GM23248 (cell line): Measurements from ENCODE around the gene RIPOR3. TPM values are rescaled to one million over a fixed set of nuclear protein-coding genes. Genes with fewer than 3 reads are reported as not detected.
"Not testable (repeated sequence)": the region's sequence is repeated elsewhere in the genome, so short reads cannot be mapped to it uniquely, and the experiment has no call there.

ENCODE experiments used
- DNase-seq: peaks from one replicate; pipeline ENCODE4 v3.0.0-alpha.2; 2015
- H2AFZ ChIP-seq: fragments of 200-600 bp; sonication (generic); 2 replicates; pipeline ENCODE4 v1.6.1; 2016; ENCODE audit warnings: antibody characterized with exemption
- H3F3A ChIP-seq: fragments of 200-600 bp; sonication (generic); 2 replicates; pipeline ENCODE4 v1.6.1; 2016; ENCODE audit warnings: mild to moderate bottlenecking, antibody characterized with exemption, mixed run types; ENCODE audit not compliant: insufficient read depth
- H3K27ac ChIP-seq: fragments of 200-600 bp; sonication (generic); 2 replicates; pipeline ENCODE4 v1.5.1; 2016; ENCODE audit warnings: mild to moderate bottlenecking
- H3K27me3 ChIP-seq: fragments of 200-600 bp; sonication (generic); replicated peaks from 2 replicates; pipeline ENCODE4 v1.6.1; 2016; ENCODE audit warnings: mild to moderate bottlenecking; ENCODE audit not compliant: insufficient read depth
- H3K36me3 ChIP-seq: fragments of 200-600 bp; sonication (generic); 2 replicates; pipeline ENCODE4 v1.6.1; 2016; ENCODE audit warnings: low read depth, mild to moderate bottlenecking
- H3K4me1 ChIP-seq: fragments of 200-600 bp; sonication (generic); 2 replicates; pipeline ENCODE4 v1.6.1; 2016; ENCODE audit warnings: mild to moderate bottlenecking; ENCODE audit not compliant: insufficient read depth
- H3K4me2 ChIP-seq: fragments of 200-600 bp; sonication (generic); one replicate; pipeline ENCODE4 v1.6.1; 2016; ENCODE audit warnings: mild to moderate bottlenecking; ENCODE audit not compliant: unreplicated experiment
- H3K4me3 ChIP-seq: fragments of 200-600 bp; sonication (generic); 2 replicates; pipeline ENCODE4 v1.5.1; 2016; ENCODE audit warnings: mild to moderate bottlenecking
- H3K79me2 ChIP-seq: fragments of 200-600 bp; sonication (generic); 2 replicates; pipeline ENCODE4 v1.6.1; 2016; ENCODE audit warnings: mild to moderate bottlenecking; ENCODE audit not compliant: insufficient read depth
- H3K9ac ChIP-seq: fragments of 200-600 bp; sonication (generic); 2 replicates; pipeline ENCODE4 v1.6.1; 2016; ENCODE audit warnings: mild to moderate bottlenecking
- H3K9me2 ChIP-seq: fragments of 200-600 bp; sonication (generic); 2 replicates; pipeline ENCODE4 v1.6.1; 2016; ENCODE audit warnings: mixed run types, mild to moderate bottlenecking, moderate library complexity; ENCODE audit not compliant: insufficient read depth
- H3K9me3 ChIP-seq: fragments of 200-600 bp; sonication (generic); one replicate; pipeline ENCODE4 v1.6.1; 2017; ENCODE audit warnings: low read depth
- H4K20me1 ChIP-seq: fragments of 200-600 bp; sonication (generic); 2 replicates; pipeline ENCODE4 v1.6.0; 2016; ENCODE audit not compliant: insufficient read depth
- EZH2 ChIP-seq: fragments of 200-600 bp; sonication (generic); IDR thresholded peaks from 2 replicates; pipeline ENCODE4 v1.6.1; 2018; ENCODE audit warnings: antibody characterized with exemption, mild to moderate bottlenecking; ENCODE audit not compliant: insufficient read depth, poor library complexity, severe bottlenecking
- EZH2phosphoT487 ChIP-seq: fragments of 200-600 bp; sonication (generic); IDR thresholded peaks from 2 replicates; pipeline ENCODE4 v1.6.1; 2018; ENCODE audit warnings: antibody characterized with exemption, moderate library complexity, mild to moderate bottlenecking, low read depth; ENCODE audit not compliant: insufficient read depth
- WGBS, 2 experiments: methylation state at CpG; one replicate each; pipeline ENCODE4 v1.1.6; 2015 to 2017; ENCODE audit warnings: low lambda C conversion rate in 2 of 2, low coverage in 1 of 2; ENCODE audit errors: missing lambda C conversion rate in 2 of 2; 5-methylcytosine and 5-hydroxymethylcytosine counted together
- in situ Hi-C: fragments of 300-500 bp; cut with MboI; formaldehyde crosslinking; loops from 2 replicates; pipeline ENCODE4 v1.15.0; 2020
- polyA plus RNA-seq: library from polyadenylated mRNA; unstranded; fragments of >200 nt; fragmentation: Nextera tagmentation; extraction: Ambion mirVana; gene quantifications from 2 replicates; pipeline ENCODE4 v1.2.1, GENCODE V29; 2016
- total RNA-seq: library from RNA; depleted of rRNA; stranded (reverse); fragments of >200 nt; shearing (Covaris generic); gene quantifications from 2 replicates; pipeline ENCODE4 v1.2.3, GENCODE V29; 2014

RIPOR3 gene
- total and polyA plus RNA-seq, 2 experiments from 2014 or later, result 0.49 TPM; not detected in 1

DNA sequence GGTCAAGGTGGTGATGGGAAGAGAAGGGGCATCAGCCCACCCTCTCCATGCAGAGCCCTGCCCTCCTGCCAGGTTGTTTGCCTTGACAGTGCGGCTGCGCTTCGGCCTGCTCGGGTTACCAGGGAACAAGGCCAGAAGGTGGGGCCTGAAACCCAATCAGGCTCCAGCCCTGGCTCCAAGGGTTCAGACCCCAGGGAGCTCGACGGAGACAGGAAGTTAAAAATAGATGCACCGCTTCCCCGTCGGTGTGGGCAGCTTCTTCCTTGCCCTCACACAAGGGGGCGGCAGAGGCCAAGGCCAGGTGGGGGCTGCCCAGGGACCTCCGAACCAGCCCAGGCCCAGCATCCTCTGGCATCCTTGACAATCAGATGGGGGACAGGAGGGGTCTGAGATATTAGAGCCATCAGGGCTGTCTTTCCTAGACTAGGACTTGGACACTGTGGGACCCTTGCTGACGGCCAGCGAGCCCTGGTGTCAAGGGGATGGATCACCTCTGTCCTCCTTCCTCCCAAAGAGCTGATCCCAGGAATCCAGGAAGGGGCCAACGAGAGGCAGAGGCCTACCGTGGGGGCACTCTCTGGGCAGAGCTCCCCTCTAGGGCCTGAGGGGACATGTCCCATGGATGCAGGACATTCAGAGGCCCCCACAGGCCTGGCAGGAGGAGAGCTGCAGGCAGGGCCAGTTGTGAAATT, 65.2 kb downstream of the RIPOR3 start:
- no peak overlapping the region for H3K9ac ChIP-seq
- H4K20me1 ChIP-seq, result no peaks in the 10 kb centered on the region
- H3F3A ChIP-seq, result no peaks in the 10 kb centered on the region
- H3K27ac ChIP-seq, result no peak overlapping the region
- TF ChIP-seq EZH2phosphoT487, result no peak
- no peak for TF ChIP-seq EZH2
- peak; percentile 56 for DNase-seq
- H3K27me3 ChIP-seq, result no peaks in the 10 kb centered on the region
- no peak overlapping the region for H3K4me3 ChIP-seq
- H3K36me3 ChIP-seq, result no peaks in the 10 kb centered on the region
- no peaks in the 10 kb centered on the region for H3K9me2 ChIP-seq
- H3K79me2 ChIP-seq, result no peaks in the 10 kb centered on the region
- in situ Hi-C loops, result loop anchor here (10.0 kb wide), 1 partner anchor 129 kb away; no protein-coding TSS in a partner anchor
- H2AFZ ChIP-seq, result peak overlapping the region; percentile 60; the same call in 1 of the 2 replicates
- H3K4me1 ChIP-seq, result no peaks in the 10 kb centered on the region
- no peak overlapping the region for H3K4me2 ChIP-seq
- no peaks in the 10 kb centered on the region for H3K9me3 ChIP-seq
- 48 to 49% methylated on average over 15 of the region's 15 CpGs for WGBS, 2 experiments

DNA sequence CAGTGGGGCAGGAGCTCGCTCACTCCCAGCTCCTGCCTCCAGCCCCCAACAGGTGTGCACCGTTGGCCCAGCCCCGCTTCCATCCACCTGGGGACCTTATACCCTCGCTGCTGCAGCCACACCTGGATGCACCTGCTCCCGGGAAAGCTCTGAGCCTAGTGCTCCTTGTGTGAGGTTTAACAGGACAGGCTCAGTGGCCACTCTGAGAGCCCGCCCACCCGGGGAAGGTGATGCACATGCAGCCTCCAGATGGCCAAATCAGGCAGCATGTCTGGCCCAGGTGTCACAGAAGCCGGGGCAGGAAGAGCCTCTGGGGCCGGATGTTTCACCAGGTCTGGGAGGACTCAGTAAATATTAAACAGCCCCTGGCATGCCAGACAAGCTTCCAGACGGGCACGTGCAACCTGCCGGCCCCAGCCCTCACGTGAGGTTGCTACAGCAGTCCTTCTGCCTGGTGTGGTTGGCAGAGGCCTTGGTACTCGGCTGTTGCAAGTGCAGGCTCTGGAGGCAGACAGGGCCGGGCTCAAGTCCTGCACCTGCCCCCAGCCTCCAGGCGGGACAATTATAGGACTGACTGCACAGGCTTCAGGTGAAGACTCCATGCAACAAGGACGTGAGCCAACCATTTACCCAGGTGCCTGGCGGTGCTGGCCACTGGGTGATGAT, 66.9 kb downstream of the RIPOR3 start:
- in situ Hi-C loops, result loop anchor here (10.0 kb wide), 1 partner anchor 130 kb away; no protein-coding TSS in a partner anchor
- H2AFZ ChIP-seq, result no peak overlapping the region
- TF ChIP-seq EZH2 (no peak), EZH2phosphoT487 (no peak)
- H3K36me3 ChIP-seq, result no peaks in the 10 kb centered on the region
- no peak for DNase-seq
- no peak overlapping the region for H3K4me3 ChIP-seq
- no peaks in the 10 kb centered on the region for H3F3A ChIP-seq
- 82 to 84% methylated on average over 18 of the region's 18 CpGs for WGBS, 2 experiments
- no peaks in the 10 kb centered on the region for H3K9me2 ChIP-seq
- no peaks in the 10 kb centered on the region for H3K4me1 ChIP-seq
- no peaks in the 10 kb centered on the region for H3K79me2 ChIP-seq
- no peaks in the 10 kb centered on the region for H4K20me1 ChIP-seq
- no peak overlapping the region for H3K4me2 ChIP-seq
- no peak overlapping the region for H3K27ac ChIP-seq
- no peaks in the 10 kb centered on the region for H3K9me3 ChIP-seq
- H3K27me3 ChIP-seq, result no peaks in the 10 kb centered on the region
- H3K9ac ChIP-seq, result no peak overlapping the region

DNA sequence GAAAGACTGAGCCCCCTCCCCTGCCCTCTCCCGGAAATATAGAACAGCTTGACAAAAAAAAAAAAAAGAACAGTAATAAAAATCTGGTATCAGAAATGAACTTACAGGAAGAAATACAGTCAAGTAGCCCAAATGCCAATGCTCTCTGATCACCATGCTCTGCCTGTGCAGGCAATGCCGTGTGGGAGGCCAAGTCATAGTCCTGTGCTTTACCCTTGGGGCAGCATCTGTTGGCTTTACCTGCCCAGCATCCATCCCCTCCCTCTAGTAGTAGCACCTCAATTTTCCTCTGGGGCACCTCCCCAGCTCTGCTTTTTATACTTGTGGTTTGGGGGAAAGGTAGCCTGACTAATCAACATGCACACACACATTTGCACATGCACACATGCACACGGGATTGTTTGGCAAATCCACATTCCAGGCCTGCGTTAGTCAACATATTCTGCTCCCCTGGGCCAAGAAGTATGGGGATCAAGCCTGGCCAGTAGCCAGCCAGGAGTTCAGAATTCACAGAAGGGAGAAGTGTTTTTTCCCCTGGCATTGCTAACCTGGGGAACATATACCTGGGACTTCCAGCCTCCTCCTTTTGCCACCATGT, 70.2 kb downstream of the RIPOR3 start:
- in situ Hi-C loops, result loop anchor here (10.0 kb wide), 1 partner anchor 134 kb away; no protein-coding TSS in a partner anchor
- TF ChIP-seq EZH2phosphoT487, result no peak
- TF ChIP-seq EZH2, result no peak
- H3K4me1 ChIP-seq, result no peaks in the 10 kb centered on the region

DNA sequence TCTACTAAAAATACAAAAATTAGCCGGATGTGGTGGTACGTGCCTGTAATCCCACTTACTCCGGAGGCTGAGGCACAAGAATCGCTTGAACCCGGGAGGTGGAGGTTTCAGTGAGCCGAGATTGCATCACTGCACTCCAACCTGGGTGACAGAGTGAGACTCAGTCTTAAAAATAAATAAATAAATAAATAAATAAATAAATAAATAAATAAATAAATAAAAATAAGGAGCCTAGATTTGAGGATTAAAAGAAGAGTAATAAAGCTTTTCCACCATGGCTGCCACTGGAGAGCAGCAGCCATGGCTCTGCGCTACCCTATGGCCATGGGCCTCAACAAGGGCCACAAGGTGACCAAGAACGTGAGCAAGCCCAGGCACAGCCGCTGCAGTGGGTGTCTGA, 70.9 kb downstream of the RIPOR3 start:
- in situ Hi-C loops, result loop anchor here (10.0 kb wide), 1 partner anchor 134 kb away; no protein-coding TSS in a partner anchor

More for the DNA sequence above, 70.2 kb downstream of the RIPOR3 start:
- no peaks in the 10 kb centered on the region for H3K9me3 ChIP-seq
- H3K27ac ChIP-seq, result no peak overlapping the region
- H3K27me3 ChIP-seq, result no peaks in the 10 kb centered on the region
- H3K36me3 ChIP-seq, result no peaks in the 10 kb centered on the region
- no peak for DNase-seq
- no peak overlapping the region for H3K4me3 ChIP-seq
- H4K20me1 ChIP-seq, result no peaks in the 10 kb centered on the region
- WGBS, 2 experiments, result 76 to 80% methylated on average over 4 of the region's 4 CpGs
- no peaks in the 10 kb centered on the region for H3F3A ChIP-seq
- no peak overlapping the region for H2AFZ ChIP-seq
- H3K9ac ChIP-seq, result no peak overlapping the region
- no peak overlapping the region for H3K4me2 ChIP-seq
- no peaks in the 10 kb centered on the region for H3K79me2 ChIP-seq
- no peaks in the 10 kb centered on the region for H3K9me2 ChIP-seq

More for the DNA sequence above, 70.9 kb downstream of the RIPOR3 start:
- not testable (repeated sequence) for H3K9me3 ChIP-seq, H3K79me2 ChIP-seq, H3K4me3 ChIP-seq, H3F3A ChIP-seq, H3K9ac ChIP-seq, H3K4me1 ChIP-seq, H3K9me2 ChIP-seq, H3K27ac ChIP-seq, H3K27me3 ChIP-seq, H3K4me2 ChIP-seq, DNase-seq, H4K20me1 ChIP-seq, H2AFZ ChIP-seq, H3K36me3 ChIP-seq
- WGBS, 2 experiments, result 95 to 99% methylated on average over 9 of the region's 9 CpGs
